ENCODE measurements around the gene MLLT6. TPM values are rescaled to one million over a fixed set of nuclear protein-coding genes. Genes with fewer than 3 reads are reported as not detected.

The MLLT6 gene
- total and polyA plus RNA-seq, 2 of the 13 experiments (the other 11 are each of a cell fraction or from before 2014, with no cell fraction given) = 50.7 to 69.5 TPM

DNA sequence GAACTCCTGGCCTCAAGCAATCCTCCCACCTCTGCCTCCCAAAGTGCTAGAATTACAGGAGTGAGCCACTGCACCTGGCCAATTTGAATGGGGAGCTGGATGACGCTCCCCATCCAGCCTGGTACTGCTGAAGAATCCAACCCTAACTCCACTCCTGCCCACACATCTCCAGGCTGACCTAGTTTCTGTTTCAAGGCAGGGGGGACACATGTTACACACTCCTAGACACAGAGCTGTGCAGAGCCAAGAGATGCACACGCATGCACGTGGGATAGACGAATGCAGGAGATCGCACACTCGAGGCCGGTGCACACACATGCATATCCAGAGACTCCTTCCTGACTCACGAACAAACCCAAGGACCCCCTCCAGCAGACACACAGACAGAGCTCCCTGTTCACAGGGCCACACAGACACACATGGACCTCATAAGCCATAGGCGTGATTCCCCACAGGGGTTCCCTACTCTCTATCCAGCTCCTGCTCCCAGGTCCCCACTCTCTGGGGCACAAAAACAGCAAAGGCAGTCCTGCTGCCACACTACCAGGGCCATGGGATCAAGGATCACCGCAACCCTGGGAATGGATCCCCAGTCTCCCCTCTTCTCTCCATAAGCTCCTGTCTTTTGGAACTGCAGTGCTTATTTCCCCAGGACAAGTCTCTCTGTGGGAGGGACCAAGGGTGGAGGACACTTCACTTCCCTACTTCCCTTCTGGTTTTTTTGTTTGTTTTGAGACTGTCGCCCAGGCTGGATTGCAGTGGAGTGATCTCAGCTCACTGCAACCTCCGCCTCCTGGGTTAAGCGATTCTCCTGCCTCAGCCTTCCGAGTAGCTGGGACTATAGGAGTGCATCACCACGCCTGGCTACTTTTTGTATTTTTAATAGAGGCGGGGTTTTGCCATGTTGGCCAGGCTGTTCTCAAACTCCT is 44.7 kb upstream of the MLLT6 start (continued):
- TF ChIP-seq, protein P1, sequence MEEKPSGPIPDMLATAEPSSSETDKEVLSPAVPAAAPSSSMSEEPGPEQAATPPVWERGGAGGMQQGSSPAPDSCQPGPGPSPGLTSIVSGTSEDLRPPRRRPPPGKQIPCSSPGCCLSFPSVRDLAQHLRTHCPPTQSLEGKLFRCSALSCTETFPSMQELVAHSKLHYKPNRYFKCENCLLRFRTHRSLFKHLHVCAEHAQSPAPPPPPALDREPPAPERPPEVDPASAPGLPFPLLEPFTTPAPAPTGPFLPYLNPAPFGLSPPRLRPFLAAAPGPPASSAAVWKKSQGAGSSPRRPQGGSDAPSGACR (CRISPR knock-in tag; IDR thresholded peaks at IDR 0.05) = 0 out of 2 replicates have a peak, but pooled peaks have one; percentile 29
- TF ChIP-seq ZNF121 (CRISPR knock-in tag; IDR thresholded peaks at IDR 0.05) (peak; percentile 16; the same call in 1 of the 2 replicates), ZMYM4 (CRISPR knock-in tag; IDR thresholded peaks at IDR 0.05) (peak; percentile 12; the same call in 1 of the 2 replicates), PRDM15 (CRISPR knock-in tag; IDR thresholded peaks at IDR 0.05) (0 out of 2 replicates have a peak, but pooled peaks have one; percentile 12), ZBTB38 (CRISPR knock-in tag; IDR thresholded peaks at IDR 0.05) (peak; percentile 79), ZNF883 (CRISPR knock-in tag; IDR thresholded peaks at IDR 0.05; ENCODE audit: not compliant biosample characterization) (peak; percentile 28), MED1 (CRISPR knock-in tag; IDR thresholded peaks at IDR 0.05) (peak; percentile 30; the same call in 1 of the 2 replicates), ZBTB3 (CRISPR knock-in tag; IDR thresholded peaks at IDR 0.05; ENCODE audit: borderline replicate concordance, low read depth) (peak; percentile 77; the same call in 1 of the 2 replicates)
- TF ChIP-seq, protein P2, sequence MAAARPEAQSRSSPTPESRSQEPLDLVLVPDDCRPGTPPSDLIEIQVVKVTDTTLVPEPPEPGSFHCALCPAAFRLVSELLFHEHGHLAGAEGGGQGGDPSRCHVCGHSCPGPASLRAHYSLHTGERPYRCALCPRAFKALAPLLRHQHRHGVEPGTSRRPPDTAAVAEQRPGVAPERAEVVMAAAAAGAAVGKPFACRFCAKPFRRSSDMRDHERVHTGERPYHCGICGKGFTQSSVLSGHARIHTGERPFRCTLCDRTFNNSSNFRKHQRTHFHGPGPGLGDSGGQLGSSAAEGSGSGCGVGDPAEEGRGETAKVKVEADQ (CRISPR knock-in tag; IDR thresholded peaks at IDR 0.05; ENCODE audit: borderline replicate concordance) = peak; percentile 77; the same call in 1 of the 2 replicates
- TF ChIP-seq, protein P3, sequence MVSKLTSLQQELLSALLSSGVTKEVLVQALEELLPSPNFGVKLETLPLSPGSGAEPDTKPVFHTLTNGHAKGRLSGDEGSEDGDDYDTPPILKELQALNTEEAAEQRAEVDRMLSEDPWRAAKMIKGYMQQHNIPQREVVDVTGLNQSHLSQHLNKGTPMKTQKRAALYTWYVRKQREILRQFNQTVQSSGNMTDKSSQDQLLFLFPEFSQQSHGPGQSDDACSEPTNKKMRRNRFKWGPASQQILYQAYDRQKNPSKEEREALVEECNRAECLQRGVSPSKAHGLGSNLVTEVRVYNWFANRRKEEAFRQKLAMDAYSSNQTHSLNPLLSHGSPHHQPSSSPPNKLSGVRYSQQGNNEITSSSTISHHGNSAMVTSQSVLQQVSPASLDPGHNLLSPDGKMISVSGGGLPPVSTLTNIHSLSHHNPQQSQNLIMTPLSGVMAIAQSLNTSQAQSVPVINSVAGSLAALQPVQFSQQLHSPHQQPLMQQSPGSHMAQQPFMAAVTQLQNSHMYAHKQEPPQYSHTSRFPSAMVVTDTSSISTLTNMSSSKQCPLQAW (CRISPR knock-in tag; IDR thresholded peaks at IDR 0.05) = 0 out of 2 replicates have a peak, but pooled peaks have one; percentile 11
- TF ChIP-seq, protein P4, sequence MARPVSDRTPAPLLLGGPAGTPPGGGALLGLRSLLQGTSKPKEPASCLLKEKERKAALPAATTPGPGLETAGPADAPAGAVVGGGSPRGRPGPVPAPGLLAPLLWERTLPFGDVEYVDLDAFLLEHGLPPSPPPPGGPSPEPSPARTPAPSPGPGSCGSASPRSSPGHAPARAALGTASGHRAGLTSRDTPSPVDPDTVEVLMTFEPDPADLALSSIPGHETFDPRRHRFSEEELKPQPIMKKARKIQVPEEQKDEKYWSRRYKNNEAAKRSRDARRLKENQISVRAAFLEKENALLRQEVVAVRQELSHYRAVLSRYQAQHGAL (CRISPR knock-in tag; IDR thresholded peaks at IDR 0.05; ENCODE audit: not compliant biosample characterization) = no peak
- TF ChIP-seq, protein P5, sequence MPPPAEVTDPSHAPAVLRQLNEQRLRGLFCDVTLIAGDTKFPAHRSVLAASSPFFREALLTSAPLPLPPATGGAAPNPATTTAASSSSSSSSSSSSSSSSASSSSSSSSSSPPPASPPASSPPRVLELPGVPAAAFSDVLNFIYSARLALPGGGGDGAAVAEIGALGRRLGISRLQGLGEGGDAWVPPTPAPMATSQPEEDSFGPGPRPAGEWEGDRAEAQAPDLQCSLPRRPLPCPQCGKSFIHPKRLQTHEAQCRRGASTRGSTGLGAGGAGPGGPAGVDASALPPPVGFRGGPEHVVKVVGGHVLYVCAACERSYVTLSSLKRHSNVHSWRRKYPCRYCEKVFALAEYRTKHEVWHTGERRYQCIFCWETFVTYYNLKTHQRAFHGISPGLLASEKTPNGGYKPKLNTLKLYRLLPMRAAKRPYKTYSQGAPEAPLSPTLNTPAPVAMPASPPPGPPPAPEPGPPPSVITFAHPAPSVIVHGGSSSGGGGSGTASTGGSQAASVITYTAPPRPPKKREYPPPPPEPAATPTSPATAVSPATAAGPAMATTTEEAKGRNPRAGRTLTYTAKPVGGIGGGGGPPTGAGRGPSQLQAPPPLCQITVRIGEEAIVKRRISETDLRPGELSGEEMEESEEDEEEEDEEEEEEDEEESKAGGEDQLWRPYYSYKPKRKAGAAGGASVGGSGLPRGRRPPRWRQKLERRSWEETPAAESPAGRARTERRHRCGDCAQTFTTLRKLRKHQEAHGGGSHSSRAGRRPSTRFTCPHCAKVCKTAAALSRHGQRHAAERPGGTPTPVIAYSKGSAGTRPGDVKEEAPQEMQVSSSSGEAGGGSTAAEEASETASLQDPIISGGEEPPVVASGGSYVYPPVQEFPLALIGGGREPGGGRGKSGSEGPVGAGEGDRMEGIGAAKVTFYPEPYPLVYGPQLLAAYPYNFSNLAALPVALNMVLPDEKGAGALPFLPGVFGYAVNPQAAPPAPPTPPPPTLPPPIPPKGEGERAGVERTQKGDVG (CRISPR knock-in tag; IDR thresholded peaks at IDR 0.05; ENCODE audit: borderline replicate concordance) = peak; percentile 32; the same call in 1 of the 2 replicates

Measured in HepG2 (cell line).